HG03354 (cell line): ENCODE data around the gene DOK6.

ENCODE experiments used
- ATAC-seq: cut with Tn5 transposase; IDR thresholded peaks from one replicate; pipeline ENCODE4 v1.9.1; 2021; ENCODE audit warnings: mild to moderate bottlenecking; ENCODE audit not compliant: unreplicated experiment, poor library complexity, severe bottlenecking

The DOK6 gene

DNA sequence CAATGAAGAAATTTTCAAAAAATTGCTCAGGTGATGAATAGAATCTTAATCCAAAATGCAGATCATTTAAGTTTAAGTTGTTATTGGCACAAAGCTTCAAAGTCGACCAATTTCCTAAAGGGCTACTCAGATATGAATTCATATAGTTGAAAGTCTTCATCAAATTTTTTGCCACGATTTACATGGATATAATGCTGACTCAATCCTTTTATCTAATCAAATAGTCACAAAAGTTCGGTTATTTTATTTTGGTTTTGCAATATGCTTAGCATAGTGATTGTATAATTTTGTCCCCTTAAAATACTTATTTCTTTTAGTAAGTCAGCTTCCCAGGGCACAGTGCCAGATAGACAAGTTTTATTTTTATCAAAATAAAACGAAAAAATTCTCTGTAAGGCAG lies 319.7 kb downstream of the DOK6 start:
- ATAC-seq, result no peak

DNA sequence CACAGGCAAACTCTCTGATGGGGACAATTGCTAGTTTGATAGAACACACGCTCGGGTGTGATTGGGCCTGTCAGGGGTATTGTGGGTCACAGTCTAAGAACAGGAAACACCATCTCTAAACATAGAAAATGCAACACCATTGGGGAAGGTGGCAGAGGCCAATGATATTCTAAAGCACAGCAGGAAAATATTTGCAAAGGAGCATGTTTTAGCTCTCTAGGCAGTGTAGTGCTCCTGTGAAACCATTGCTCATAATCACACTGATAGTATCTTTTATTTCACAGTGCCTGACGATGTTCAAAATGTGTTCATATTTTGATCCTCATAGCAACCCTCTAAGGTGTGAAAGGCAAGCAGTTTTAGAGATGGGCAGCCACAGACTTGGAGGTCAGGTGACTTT lies 322.7 kb downstream of the DOK6 start:
- ATAC-seq, result no peak

DNA sequence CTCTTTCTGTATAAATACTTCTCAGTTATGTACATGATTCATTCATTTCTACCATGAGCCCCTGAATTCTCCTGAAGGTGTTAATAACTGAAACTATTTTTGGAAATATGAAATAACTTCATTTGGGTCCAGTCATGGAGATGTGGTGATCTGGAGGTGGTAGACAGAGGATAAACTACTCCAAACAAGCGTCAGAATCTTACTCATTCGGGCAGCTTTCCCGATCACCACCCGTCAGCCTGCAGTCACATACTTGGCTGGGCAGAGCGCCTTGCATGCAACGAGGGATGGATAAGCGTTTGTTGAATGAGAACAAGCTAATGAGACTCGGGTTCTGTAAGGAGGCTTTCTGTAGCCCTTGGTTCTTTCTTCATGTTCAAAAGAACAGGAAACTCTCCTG lies 324.3 kb downstream of the DOK6 start:
- ATAC-seq, result no peak

DNA sequence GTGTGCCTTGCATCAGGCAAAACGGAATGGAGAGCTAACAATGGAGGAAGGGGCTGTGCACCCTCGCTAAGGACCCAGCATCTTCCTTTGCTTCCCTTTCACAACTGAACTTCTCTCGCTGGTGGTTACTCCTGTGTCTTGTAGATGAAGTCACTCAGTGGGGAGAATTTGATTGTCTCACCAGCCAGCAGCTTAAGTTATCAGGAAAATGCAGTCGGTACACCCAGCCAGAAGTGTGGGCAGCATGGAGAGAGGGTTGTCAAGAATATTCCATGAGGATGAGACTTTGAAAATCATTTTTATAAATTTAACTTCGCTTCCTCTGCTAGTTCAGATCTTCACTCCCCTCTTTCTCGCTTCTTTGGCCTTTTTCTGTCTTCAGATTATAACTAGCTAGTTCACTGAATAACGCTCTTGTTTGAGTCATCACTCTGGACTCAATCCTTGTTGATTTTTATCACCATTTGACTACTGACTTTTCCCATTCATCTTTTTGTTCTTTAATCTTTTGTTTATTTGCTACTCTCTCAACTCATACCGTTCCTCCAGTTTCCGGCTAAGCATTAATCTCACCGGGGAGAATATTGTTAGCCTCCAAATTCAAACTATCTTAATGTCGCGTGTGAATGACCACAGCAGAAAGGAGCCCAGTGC lies 325.3 kb downstream of the DOK6 start:
- ATAC-seq, result no peak

DNA sequence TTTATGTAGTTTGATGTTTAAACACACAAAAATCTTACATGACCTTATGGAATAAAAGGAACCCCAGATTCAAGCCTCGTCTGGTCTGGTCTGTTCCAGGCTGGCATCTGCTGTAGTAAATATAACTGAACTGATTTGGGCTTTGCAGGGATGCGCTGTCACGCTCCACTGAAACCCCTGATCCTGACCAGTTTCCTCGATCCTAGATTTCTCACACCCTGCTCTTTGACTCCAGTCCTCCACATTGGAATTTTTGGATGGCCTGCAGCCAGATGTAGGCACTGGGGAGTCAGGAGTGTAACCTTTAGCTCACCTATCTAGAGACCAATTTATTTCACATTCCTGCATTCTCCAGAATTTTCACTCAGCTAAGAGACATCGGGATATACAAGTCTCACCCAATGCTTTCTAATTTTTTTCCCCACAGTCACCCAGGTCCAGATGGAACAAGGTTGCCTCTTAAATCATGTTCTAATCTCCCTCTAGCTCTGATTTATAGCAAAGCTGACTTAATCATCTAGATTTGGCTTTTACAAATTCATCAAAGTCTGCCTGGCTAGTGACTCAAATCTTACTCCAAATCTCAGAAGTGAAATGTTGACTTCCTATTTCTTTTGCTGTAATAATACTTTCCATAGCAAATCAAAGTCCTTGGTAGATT lies 327.4 kb downstream of the DOK6 start:
- no peak for ATAC-seq

DNA sequence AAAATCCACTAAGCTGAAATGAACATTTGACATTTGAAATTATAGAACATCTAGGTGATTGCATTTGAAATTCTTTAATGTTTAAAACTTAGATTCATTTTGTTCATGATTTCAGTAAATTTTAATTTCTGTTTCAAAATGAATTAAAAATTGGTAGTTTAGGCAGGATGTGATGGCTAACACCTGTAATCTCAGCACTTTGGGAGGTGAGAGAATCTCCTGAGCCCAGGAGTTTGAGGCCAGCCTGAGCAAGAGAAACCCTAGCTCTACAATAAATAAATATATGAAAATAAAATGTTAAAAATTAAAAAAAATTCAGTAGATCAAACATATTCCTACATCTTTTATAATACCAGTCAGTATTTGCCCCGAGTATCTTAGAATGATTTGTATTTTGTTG lies 330.0 kb downstream of the DOK6 start:
- no peak for ATAC-seq

DNA sequence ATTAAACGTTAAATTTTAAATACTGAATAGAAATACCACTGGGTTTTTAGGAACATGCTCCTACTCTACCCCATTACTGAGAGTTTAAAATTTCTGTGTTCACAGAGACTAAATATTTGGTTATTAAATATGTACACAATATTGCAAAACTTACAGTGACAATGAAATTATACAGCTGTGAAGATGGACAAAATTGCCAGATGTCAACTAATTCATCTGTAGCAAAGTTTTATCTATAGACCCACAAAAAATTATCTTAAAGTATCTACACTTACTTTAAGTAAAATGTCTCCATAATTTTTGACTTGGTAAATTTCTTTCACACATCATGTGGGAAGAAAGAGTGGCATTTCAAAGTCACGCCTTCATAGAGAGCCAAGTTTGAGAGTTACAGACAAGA lies 333.8 kb downstream of the DOK6 start:
- ATAC-seq, result no peak

DNA sequence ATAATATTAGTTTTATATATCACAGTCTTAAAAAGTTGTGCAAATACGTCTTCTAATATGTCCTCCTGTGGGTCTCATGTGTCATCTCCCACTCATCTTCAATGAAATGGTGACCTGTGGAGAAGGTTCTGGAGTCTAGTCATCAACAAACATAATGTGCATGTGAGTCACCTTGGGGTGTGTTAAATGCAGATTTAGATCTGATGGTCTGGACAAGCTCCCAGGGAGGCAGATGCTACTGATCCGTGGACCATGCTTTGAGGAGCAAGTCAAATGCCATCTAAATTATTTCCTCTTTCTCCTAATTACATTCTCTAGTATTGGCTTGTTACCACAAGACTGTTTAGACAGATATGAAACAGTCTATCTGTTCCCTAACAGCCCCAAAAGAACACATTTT lies 336.0 kb downstream of the DOK6 start:
- ATAC-seq, result no peak

DNA sequence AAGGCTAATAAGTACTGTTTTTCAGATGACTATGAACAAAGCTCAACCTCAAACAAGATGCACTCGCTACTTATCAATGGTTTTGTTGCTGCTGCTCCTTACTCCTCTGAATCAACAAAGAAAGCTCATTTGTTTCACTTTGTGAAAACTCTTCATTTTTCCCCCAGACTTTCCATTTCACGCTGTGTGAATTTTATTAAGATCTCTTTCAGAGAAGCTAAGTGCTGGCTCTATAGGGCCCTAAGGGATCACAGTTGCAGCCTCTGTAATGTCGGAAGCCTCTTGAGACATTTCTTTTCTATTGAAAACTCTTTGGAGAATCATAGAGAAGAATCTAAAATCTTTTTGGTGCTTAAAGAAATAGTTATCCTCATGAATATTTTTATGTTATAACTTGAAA lies 337.2 kb downstream of the DOK6 start:
- no peak for ATAC-seq

DNA sequence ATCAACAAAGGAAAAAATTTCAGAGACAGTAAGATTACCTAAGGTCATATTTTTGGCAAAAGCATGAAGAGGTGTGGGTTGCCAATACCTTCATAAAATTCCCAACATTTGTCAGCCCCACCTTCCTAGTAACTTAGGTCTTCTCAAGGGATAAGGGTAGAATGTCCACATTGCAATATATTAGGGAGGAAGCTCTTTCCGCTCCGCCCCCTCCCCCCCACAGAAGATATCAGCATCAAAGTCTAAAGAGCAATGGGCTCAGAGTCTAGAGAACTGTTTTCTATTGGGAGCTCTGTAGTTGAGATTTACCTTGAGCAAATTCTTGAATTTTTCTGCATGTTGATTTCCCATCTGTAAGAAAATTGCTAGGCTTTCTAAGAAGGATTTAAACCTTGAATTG lies 346.7 kb downstream of the DOK6 start:
- ATAC-seq, result no peak

DNA sequence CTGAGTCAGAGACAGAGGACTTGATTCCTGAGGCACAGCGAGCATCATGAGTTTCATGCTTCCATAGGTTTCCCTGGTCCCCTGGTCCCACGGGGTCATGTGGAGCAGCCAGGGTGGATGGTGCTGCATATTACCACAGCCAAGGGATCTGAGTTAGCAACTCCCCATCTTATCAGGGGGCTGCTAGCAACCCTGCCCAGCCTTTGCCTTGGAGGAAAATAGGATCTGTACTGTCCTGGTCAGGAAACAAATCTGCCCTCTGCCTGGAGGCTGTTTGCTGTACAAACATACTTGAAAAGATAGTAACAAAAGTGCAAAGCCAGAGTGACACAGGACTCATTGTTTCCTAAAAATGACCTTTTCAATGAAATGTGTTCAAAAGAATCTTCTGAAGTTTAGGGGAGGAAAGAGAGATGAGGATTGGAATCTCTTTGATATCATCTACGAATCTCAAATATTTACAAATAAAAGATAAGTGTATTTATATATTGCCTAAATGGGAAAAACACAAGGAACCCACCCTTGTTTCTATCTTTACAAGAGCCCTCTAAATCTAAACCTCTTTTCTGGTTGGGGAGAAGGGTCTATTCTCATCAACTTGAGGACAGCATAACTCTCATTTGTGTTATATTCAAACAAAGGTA lies 352.2 kb downstream of the DOK6 start:
- no peak for ATAC-seq

DNA sequence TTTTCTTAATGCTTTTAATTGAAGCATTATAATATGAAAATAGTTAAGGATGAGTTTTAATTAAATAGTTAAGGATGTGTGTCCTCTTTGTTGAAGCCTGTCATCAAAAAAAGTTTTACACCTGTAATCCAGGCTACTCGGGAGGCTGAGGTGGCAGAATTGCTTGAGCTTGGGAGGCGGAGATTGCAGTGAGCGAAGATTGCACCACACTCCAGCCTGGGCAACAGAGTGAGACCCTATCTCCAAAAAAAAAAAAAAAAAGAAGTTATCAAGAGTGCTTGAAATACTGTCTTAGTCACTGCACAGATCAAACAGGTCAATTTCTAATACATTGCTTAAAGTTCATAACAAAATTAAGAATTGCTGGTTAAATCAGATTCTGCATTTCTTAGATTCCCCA lies 353.4 kb downstream of the DOK6 start:
- no peak for ATAC-seq

DNA sequence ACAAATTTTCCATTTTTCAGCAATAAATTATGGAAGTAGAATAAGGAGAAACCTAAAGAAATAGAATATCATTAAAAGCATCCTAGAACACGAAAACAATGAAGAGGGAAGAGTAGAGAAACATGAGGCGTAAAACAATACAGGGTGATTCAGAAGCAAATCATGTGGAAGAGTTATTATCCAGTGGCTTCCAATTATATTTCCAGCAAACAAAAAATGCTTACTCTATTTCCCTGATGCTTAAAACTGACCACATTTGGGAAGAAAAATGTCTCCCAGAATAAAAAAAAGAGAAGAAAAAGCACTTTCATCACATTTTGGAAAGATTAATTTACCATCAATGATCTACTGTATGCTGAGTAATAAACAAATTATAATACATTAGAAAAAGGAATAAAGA lies 354.4 kb downstream of the DOK6 start:
- ATAC-seq, result no peak

DNA sequence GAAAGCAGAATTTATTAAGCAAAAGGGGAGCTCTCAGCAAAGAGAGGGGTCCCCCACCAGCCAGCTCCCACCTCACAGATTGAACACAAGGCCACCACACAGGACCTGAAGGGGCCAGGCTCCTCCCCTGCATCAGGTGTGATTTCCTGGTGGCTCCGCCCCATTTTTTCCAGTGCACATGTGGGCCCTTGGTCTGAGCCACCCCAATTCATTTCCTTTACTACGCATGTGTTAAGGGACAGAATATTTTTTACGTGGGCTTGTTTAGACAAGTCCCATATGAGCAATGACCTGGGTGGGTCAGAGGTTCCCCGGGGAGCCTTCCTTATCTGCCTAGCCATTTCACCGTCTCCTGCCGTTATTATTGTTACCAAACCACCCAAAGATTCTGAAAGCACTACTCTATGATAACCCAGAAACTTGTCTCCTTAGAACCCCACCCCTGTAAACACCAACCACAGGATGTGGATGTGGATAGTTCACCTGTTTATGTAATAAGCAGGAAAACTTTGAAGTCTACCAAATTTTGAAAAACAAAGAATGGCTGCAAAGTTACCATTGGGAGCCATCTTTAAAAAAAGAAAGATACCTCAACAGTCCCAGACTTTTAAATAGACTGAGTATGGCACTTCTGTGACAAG lies 355.3 kb downstream of the DOK6 start:
- no peak for ATAC-seq

DNA sequence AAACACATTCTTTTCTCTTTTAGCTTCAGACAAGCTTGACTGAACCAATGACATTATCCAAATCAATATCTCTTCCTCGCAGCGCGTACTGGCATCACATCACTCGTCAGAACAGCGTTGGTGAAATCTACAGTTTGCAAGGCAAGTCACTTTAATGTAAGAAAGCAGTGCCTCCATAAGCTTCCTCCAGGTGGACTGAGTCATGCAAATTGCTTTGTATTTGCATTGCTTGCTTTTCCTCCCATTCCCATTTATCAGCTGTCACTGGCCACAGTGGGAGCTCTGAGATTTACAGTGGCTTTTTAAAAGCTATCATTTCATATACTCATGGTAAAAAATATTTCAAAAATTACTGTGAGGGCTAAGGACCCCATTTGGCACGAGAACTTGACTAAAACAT lies 357.0 kb downstream of the DOK6 start:
- ATAC-seq, result no peak

DNA sequence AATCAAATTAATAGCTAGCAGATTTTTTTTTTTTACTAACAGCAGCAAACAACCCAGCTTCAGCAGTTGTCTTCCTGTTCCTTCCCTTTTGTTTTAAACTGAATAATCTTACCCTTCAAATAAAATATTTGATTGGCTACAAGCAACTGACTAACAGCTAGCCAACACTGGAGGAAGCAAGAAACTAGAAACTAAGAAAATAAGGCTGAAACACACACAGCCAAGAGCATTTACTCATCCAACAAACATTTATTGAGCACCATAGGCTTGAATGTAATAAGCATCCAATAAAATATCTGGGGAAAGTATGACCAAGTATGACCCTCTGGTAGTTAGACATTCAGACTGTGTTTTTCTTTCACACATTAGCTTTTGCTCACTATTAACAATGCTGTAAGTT lies 357.8 kb downstream of the DOK6 start:
- ATAC-seq, result no peak

DNA sequence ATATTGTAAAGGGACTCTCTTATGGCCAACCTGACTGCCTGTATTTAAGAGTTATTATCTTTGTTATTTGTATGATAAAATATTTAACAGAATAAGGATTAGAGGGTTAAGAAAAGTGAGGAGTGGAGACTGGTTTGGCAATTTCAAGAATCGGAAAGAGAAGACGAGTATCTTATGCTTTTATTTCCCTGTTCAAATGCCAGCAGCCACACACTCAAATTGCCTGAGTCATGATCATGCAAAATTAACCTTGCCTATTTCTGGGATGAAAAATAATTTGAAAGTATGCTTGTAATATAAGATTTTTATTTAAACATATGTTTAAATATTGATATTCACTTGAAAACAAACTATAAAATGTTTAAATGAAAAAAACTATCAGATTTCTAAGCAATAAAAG lies 358.4 kb downstream of the DOK6 start:
- no peak for ATAC-seq

DNA sequence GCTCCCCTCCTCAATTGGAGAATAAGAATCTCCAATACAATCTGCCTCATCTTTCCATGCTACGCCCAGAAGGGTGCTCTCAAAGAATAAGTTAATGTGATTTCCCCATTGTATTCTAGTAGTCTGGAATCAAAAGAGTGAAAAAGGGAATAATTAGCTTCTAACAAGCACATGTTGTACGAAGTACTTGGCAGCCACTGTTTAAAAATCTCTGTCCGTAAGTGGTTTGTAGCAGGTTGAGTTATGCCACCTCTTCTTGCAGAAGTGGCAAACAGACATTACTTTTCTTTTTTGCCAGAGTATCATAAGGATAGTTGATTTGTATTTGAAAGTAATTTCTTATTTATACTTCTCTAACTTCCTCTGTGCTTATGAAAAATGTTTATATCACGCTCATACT lies 362.3 kb downstream of the DOK6 start:
- ATAC-seq, result no peak

DNA sequence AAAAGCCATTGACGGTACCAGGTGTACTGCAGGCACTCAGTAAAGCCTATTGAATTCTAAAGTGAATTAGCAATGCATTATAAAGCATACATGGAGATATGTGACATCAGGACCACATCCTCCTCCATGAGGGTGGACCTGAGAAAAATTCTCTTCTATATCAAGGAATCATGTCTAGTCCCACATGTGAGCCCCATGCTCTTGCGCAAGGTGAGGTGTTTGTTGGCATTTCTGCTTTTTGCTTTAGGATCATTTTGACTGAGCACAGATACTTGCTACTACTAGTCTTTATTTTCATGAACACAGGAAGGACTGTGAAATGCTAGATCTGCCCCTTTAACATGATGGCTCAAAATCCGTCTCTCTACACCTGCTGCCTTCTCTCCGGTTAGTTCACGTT lies 363.1 kb downstream of the DOK6 start:
- ATAC-seq, result no peak

DNA sequence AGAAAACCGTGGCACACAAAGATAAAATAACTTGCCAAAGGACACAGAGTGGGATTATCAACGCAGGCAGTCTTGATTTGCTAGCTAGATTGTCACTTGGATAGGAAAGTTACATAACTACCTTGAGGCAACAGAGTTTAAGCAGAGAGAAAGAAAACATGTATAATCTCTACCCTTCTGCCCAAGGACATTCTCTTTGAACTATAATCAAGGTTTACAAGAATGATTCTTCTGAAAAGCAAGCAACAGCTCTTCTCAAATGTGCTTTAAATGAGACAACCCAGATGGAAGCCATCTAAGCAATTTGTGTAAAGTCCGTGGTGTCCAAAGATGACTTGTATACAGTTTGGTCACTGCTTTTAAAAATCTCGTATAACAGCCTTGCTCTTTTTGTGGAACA lies 369.6 kb downstream of the DOK6 start:
- no peak for ATAC-seq

DNA sequence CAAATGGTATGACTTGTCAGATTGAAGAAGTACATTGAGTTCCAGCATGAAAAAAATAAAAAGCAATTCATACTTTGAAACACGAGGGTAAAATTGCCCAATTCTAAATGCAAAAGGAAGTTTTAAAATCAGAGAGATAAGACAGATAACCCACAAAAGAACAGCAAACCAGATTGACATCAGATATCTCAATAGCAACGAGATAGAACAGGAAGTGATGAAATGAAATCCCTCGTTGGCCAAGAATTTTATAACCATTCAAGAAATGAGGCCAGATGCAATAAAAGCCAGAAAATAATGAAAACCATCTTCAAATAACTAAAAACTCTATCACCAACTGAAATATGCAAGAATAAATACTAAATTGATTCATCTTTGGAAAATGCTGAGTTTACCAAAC lies 374.1 kb downstream of the DOK6 start:
- no peak for ATAC-seq
